ENCODE measurements around the gene CLASP1. TPM values are rescaled to one million over a fixed set of nuclear protein-coding genes. Genes with fewer than 3 reads are reported as not detected.
"Not testable (repeated sequence)": the region's sequence is repeated elsewhere in the genome, so short reads cannot be mapped to it uniquely, and the experiment has no call there.

CLASP1 gene
- total RNA-seq, 1 experiment from 2014 or later = 42.9 TPM

GRCh38 chr2:121505005-121505404 lies 144.3 kb downstream of the CLASP1 start:
- peak; percentile 84 for DNase-seq (ENCODE audit: low read depth)

DNA sequence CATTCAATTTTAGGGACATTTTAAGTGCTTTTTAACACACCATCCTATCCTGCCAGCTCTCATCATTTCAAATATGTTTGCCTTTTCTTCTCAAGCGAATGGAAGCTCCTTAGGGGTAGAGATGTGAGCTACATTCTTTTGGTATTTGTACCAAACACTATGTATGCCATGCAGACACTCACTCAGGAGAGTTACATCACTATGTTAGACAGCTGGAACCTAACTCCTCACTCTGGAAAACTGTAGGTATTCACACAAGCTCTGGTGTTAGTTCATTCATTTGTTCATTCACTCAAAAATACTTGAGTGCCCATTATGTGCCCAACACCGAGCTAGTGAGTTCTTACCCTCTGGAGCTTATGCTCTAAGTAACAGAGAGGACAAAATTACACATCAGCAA lies 144.9 kb downstream of the CLASP1 start:
- DNase-seq (ENCODE audit: low read depth) = no peak

DNA sequence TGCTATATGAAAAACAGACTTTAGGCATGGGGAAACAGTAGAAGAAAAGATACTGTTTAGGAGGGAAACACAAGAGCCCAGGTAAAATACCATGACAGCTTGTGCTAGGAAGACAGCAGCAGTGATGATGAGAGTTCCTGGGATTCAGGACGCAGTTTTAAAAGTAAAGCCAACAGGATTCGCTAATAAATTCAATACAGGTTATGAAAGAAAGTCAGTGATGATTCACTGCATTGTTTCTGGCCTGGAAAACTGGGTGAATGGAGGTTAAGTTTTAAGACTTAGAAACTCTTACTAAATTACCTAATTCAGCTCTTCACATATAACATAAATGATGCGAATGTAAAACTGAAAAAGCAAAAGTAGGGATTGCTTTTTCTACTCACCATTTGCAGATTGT lies 146.5 kb downstream of the CLASP1 start:
- DNase-seq (ENCODE audit: low read depth) = no peak

- DNase-seq (ENCODE audit: low read depth) = peak; percentile 89
Observed at GRCh38 chr2:121502246-121502645, 147.0 kb downstream of the CLASP1 start.

- no peak for DNase-seq (ENCODE audit: low read depth)
Observed at GRCh38 chr2:121501554-121501953, 147.7 kb downstream of the CLASP1 start.

DNA sequence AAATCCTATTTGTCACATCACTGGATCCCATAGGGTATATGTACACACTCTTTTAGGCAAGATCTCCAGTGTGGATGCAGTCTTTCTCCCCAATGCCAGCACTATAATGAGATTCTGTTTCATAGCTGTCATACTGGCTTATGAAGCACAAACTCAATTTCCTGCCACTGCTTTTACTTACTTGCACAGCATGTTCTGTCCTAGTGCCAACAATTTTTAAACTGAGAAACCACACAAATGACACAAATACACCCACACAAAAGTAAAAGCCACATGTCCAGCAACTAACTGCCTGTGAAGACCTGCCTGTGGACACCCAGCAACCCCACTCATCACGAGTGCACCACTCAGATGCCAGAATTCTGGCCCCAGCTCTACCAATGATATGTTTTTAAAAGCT lies 148.2 kb downstream of the CLASP1 start:
- peak; percentile 92 for DNase-seq (ENCODE audit: low read depth)

- no peak for DNase-seq (ENCODE audit: low read depth)
Observed at GRCh38 chr2:121498731-121499130, 150.5 kb downstream of the CLASP1 start.

DNA sequence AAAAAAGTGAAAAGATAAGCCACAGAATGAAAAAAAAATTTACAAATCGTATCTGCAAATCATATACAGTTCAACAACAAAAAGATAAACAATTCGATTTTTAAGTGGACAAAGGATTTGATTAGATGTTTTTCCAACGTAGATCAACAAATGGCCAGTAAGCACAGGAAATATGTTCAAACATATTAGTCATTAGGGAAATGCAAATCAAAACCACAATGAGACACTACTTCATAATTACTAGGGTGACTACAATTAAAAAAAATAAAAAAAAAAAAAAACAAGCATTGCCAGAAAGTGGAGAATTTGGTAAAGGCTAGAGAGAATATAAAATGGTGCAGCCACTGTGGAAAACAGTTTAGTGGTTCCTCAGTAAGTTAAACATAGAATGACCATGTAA lies 156.9 kb downstream of the CLASP1 start:
- DNase-seq (ENCODE audit: low read depth) = no peak

DNA sequence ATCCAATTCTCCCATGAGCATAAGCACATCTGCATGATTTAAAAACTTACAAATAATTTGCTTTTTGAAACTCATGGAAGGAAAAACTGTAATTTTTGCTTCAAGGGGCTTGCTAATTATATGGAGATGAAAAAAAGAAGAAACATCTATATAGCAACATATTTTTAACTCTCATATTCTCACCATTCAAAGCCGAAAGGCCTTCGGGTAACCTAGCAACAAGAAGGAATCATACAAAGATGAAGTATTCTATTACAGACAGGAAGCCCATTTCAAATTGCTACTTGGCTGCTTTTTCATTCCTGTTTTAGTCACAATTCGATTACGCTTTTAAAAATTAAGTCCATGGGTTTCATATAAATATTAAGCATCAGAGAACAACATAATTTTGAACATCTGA lies 157.7 kb downstream of the CLASP1 start:
- DNase-seq (ENCODE audit: low read depth) = peak; percentile 33

- no peak for DNase-seq (ENCODE audit: low read depth)
Observed at GRCh38 chr2:121490584-121491133, 158.6 kb downstream of the CLASP1 start.

- DNase-seq (ENCODE audit: low read depth) = no peak
Observed at GRCh38 chr2:121489911-121490583, 159.2 kb downstream of the CLASP1 start.

DNA sequence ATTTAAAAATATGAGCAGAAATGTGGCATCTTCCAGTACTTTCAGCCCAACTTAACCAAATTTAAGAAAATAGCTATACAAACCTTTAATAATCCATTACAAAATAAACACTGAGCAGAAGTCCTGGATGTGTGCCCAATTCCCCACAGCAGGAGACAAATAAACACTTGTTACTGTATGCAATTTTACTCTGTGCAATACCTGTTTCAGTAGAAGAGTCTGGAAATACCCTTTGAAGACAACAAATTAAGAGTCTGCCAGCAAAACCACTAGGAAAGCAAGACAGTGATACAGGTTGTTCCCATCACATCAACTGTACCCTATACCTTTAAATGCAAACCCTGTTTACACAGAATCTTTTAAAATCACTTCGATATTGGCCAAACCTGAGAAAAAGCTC lies 160.0 kb downstream of the CLASP1 start:
- DNase-seq (ENCODE audit: low read depth) = peak; percentile 37

GRCh38 chr2:121486191-121486790 lies 163.0 kb downstream of the CLASP1 start:
- no peak for DNase-seq (ENCODE audit: low read depth)

GRCh38 chr2:121485039-121485438 lies 164.2 kb downstream of the CLASP1 start:
- DNase-seq (ENCODE audit: low read depth) = peak; percentile 42

GRCh38 chr2:121483846-121484245 lies 165.4 kb downstream of the CLASP1 start:
- DNase-seq (ENCODE audit: low read depth) = no peak

GRCh38 chr2:121483021-121483420 lies 166.2 kb downstream of the CLASP1 start:
- DNase-seq (ENCODE audit: low read depth) = no peak

DNA sequence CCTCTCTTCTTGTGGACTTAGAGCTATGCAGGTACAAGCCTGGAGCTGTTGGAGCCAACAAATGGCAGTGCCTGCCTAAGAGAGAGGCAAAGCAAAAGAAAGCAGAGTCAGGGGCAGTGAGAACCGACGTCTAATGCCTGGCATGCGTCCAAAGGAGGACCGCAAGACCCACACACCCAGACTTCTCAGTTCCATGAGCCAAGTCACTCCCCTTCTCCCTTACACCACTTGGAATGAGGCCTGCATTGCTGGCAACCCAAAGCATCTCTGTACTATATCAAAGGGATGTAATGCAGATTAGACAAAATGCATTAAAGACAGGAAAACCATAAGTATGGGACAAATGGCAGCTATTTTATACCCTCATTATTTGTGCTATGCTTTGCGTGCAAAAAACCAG lies 168.4 kb downstream of the CLASP1 start:
- DNase-seq (ENCODE audit: low read depth) = peak; percentile 82

DNA sequence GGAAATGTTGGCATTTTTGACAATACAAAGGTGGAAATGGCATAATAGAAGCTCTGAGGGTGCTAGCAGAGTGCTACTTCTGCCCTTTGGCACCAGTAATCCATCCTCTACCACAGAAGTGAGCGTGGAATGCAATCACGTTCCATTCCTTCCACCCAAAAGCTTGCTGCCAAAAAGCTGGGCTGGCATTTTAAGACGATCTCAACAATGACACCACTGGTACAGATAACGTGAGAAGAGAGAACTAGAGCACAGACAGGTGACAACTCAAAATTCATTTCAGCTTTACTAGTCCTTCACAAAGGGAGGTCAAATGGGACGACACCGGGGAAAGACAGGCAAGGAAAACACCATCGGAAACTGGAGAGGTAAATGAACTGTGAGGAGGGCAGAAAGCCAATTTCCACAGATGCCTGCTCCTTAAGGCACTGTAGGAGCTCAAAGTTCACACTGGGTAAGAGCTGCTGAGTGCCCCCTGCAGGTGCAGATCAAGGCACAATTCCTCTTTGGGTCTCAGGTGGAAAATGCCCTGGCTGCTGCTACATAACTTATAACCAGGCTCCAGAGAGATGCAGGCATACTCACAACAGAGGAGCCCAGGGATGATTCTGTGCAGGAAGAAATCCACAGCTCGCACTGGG lies 169.3 kb downstream of the CLASP1 start:
- DNase-seq (ENCODE audit: low read depth) = peak; percentile 43

GRCh38 chr2:121478996-121479745 lies 170.1 kb downstream of the CLASP1 start:
- DNase-seq (ENCODE audit: low read depth) = no peak

GRCh38 chr2:121478358-121478995 lies 170.8 kb downstream of the CLASP1 start:
- not testable (repeated sequence) for DNase-seq (ENCODE audit: low read depth)

- no peak for DNase-seq (ENCODE audit: low read depth)
Observed at GRCh38 chr2:121476684-121477083, 172.6 kb downstream of the CLASP1 start.

Measured in LHCN-M2 (cell line).